ENCODE measurements around the gene CACNA1A. TPM values are rescaled to one million over a fixed set of nuclear protein-coding genes. Genes with fewer than 3 reads are reported as not detected.

Gene CACNA1A
- total RNA-seq, 4 donors from 2014 or later: 1.1 TPM; not detected in 3

DNA sequence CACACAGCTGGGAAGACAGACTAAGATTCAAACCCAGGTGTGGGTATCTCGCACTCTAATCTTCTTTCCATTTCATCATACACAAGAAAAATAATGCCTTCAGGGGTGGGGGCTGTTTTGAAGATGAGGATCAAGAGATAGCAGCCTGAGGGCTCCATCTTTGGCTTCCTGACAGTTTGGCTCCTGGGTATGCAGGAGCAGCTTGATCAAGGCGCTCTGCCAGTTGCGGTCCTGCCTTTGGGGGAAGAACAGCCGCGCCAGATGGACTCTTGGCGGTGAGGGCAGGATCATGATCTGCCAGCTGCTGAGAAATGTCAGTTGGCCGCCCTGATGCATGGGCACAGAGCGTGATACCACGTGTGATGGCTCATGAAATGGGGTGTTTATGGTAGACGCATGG is 236.9 kb downstream of the CACNA1A start:
- Histone ChIP-seq H3K4me3 (no peak overlapping the region), H3K9me3 (no peaks in the 10 kb centered on the region), H3K27me3 (no peaks in the 10 kb centered on the region), H3K27ac (no peak overlapping the region), H3K4me1 (no peaks in the 10 kb centered on the region), H3K36me3 (no peaks in the 10 kb centered on the region)
- intact Hi-C loops (cut with DNase I): no loop called here
- no peak for DNase-seq
- WGBS, 2 donors: 84 to 89% methylated on average over 8 of the region's 10 CpGs
- TF ChIP-seq, protein P1, sequence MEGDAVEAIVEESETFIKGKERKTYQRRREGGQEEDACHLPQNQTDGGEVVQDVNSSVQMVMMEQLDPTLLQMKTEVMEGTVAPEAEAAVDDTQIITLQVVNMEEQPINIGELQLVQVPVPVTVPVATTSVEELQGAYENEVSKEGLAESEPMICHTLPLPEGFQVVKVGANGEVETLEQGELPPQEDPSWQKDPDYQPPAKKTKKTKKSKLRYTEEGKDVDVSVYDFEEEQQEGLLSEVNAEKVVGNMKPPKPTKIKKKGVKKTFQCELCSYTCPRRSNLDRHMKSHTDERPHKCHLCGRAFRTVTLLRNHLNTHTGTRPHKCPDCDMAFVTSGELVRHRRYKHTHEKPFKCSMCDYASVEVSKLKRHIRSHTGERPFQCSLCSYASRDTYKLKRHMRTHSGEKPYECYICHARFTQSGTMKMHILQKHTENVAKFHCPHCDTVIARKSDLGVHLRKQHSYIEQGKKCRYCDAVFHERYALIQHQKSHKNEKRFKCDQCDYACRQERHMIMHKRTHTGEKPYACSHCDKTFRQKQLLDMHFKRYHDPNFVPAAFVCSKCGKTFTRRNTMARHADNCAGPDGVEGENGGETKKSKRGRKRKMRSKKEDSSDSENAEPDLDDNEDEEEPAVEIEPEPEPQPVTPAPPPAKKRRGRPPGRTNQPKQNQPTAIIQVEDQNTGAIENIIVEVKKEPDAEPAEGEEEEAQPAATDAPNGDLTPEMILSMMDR (IDR thresholded peaks at IDR 0.05): no peak

DNA sequence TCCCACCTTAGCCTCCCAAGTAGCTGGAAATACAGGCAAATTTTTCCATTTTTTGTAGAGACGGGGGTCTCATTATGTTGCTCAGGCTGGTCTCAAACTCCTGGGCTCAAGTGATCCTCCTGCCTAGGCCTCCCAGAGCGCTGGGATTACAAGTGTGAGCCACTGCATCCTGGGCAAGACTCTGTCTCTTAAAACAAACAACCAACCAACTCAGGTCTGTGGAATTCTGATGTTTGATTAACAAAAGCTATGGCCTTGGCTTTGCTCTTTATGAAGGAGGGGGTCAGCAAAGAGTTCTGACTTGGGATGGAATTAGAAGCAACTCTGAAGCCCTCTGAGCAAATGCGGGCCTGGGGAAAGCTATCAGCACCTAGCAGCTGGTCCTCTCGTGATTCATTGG is 238.4 kb downstream of the CACNA1A start:
- H3K27ac ChIP-seq: no peak overlapping the region
- no peak for DNase-seq
- WGBS, 2 donors: 52 to 62% methylated on average over 4 of the region's 4 CpGs

GRCh38 chr19:13267131-13267530 is 239.1 kb downstream of the CACNA1A start:
- Histone ChIP-seq H3K4me1 (peaks cover 0 to 2% (median 0%) of the 10 kb centered on the region in 3 donors), H3K4me3 (no peak overlapping the region), H3K9me3 (no peaks in the 10 kb centered on the region), H3K27ac (no peak overlapping the region), H3K36me3 (no peaks in the 10 kb centered on the region), H3K27me3 (no peaks in the 10 kb centered on the region)
- no peak for DNase-seq
- WGBS, 2 donors: 75 to 76% methylated on average over 12 to 14 of the region's 15 CpGs
- intact Hi-C loops (cut with DNase I): no loop called here
- no peak for TF ChIP-seq POLR2A (IDR thresholded peaks at IDR 0.05)
- TF ChIP-seq, protein P1 (IDR thresholded peaks at IDR 0.05): no peak

More for the DNA sequence above, 238.4 kb downstream of the CACNA1A start:
- intact Hi-C loops (cut with DNase I): no loop called here
- H3K9me3 ChIP-seq: no peaks in the 10 kb centered on the region
- no peak for TF ChIP-seq POLR2A (IDR thresholded peaks at IDR 0.05)
- TF ChIP-seq, protein P1 (IDR thresholded peaks at IDR 0.05): no peak
- no peaks in the 10 kb centered on the region for H3K27me3 ChIP-seq
- H3K36me3 ChIP-seq: no peaks in the 10 kb centered on the region
- no peak overlapping the region for H3K4me3 ChIP-seq
- no peaks in the 10 kb centered on the region for H3K4me1 ChIP-seq

DNA sequence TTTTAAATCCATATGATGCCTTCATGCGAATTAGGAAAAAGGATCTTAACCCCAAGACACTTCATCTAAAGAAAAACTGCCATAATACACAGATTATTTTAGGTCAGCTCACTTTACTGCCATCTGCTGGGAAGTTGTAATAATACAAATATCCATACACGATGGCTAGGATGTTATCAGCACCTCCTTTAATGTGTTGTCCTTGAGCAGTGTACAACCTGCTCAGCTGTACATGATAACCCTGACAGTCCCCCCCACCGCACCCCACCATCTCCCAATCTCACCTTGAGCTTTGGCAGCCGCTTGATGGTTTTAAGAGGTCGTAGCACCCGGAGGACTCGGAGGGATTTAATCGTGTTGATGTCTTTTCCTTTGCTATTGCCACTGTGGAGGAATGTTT is 243.8 kb downstream of the CACNA1A start:
- no peak for DNase-seq
- Histone ChIP-seq H3K9me3 (no peaks in the 10 kb centered on the region), H3K4me3 (no peak overlapping the region), H3K36me3 (no peaks in the 10 kb centered on the region), H3K27ac (no peak overlapping the region), H3K4me1 (peaks cover 4 to 19% (median 6%) of the 10 kb centered on the region in 3 donors), H3K27me3 (peaks cover 0 to 3% (median 0%) of the 10 kb centered on the region in 4 donors)
- intact Hi-C loops (cut with DNase I): loop anchor here (5.0 kb wide), 2 partner anchors 70 to 285 kb away; no protein-coding TSS in a partner anchor
- TF ChIP-seq POLR2A (IDR thresholded peaks at IDR 0.05): no peak
- TF ChIP-seq, protein P1 (IDR thresholded peaks at IDR 0.05): peak in 5 of 6 experiments; percentile 40 to 69 (median 56)
- WGBS, 2 donors: 38 to 44% methylated on average over 3 to 7 of the region's 8 CpGs

GRCh38 chr19:13260883-13261653 is 245.2 kb downstream of the CACNA1A start:
- no peak overlapping the region for H3K4me3 ChIP-seq
- intact Hi-C loops (cut with DNase I): loop anchor here (5.0 kb wide), 2 partner anchors 69 to 284 kb away; no protein-coding TSS in a partner anchor
- peak overlapping the region; percentile 48 to 74 (median 62) for H3K27ac ChIP-seq
- TF ChIP-seq, protein P1 (IDR thresholded peaks at IDR 0.05): no peak
- peaks cover 0 to 15% (median 0%) of the 10 kb centered on the region in 4 donors for H3K27me3 ChIP-seq
- H3K9me3 ChIP-seq: peaks cover 0 to 9% (median 0%) of the 10 kb centered on the region in 3 donors
- no peak for DNase-seq
- no peaks in the 10 kb centered on the region for H3K36me3 ChIP-seq
- H3K4me1 ChIP-seq: peaks cover 4 to 19% (median 6%) of the 10 kb centered on the region in 3 donors
- 49 to 65% methylated on average over 9 of the region's 9 CpGs for WGBS, 2 donors

Data from esophagus squamous epithelium (tissue), 5 donors.